GM21723 (cell line): ENCODE data around the gene SMARCE1.

Experiments used
- ATAC-seq: cut with Tn5 transposase; IDR thresholded peaks from one replicate; pipeline ENCODE4 v1.9.1; 2021; ENCODE audit warnings: mild to moderate bottlenecking, moderate library complexity; ENCODE audit not compliant: unreplicated experiment

Gene SMARCE1

GRCh38 chr17:40646791-40647623 lies 611 bp downstream of the SMARCE1 start:
- peak; percentile 11 for ATAC-seq

GRCh38 chr17:40645943-40646342 lies 1.7 kb downstream of the SMARCE1 start:
- ATAC-seq, result no peak

- no peak for ATAC-seq
Measured at GRCh38 chr17:40645291-40645690, 2.3 kb downstream of the SMARCE1 start.

- no peak for ATAC-seq
Measured at GRCh38 chr17:40637931-40638330, 9.7 kb downstream of the SMARCE1 start.

- no peak for ATAC-seq
Measured at GRCh38 chr17:40633871-40634270, 13.7 kb downstream of the SMARCE1 start.

- no peak for ATAC-seq
Measured at GRCh38 chr17:40632216-40632615, 15.4 kb downstream of the SMARCE1 start.

GRCh38 chr17:40629842-40630241 lies 17.8 kb downstream of the SMARCE1 start:
- no peak for ATAC-seq

- no peak for ATAC-seq
Measured at GRCh38 chr17:40625311-40625710, 22.3 kb downstream of the SMARCE1 start.

- no peak for ATAC-seq
Measured at GRCh38 chr17:40623419-40624210, 24.0 kb downstream of the SMARCE1 start.

GRCh38 chr17:40622509-40622928 lies 25.1 kb downstream of the SMARCE1 start:
- no peak for ATAC-seq

GRCh38 chr17:40621578-40621977 lies 26.0 kb downstream of the SMARCE1 start:
- ATAC-seq, result no peak

GRCh38 chr17:40621019-40621418 lies 26.6 kb downstream of the SMARCE1 start:
- no peak for ATAC-seq

GRCh38 chr17:40618754-40619625 lies 28.6 kb downstream of the SMARCE1 start:
- ATAC-seq, result no peak

GRCh38 chr17:40617678-40618240 lies 29.9 kb downstream of the SMARCE1 start:
- no peak for ATAC-seq

GRCh38 chr17:40616592-40616991 lies 31.0 kb downstream of the SMARCE1 start:
- ATAC-seq, result no peak

- ATAC-seq, result no peak
Measured at GRCh38 chr17:40615841-40616476, 31.7 kb downstream of the SMARCE1 start.

GRCh38 chr17:40615068-40615840 lies 32.4 kb downstream of the SMARCE1 start:
- ATAC-seq, result peak; percentile 68

GRCh38 chr17:40614431-40615067 lies 33.1 kb downstream of the SMARCE1 start:
- ATAC-seq, result peak; percentile 15
